Glutamatergic neuron (in vitro differentiated cells): ENCODE results near the gene ASB2. TPM values are rescaled to one million over a fixed set of nuclear protein-coding genes. Genes with fewer than 3 reads are reported as not detected.
A peak's percentile ranks its signal among the peaks of the same experiment; 100 is the strongest.

ENCODE experiments used
- DNase-seq: peaks from one replicate; pipeline ENCODE4 v3.0.0; 2022
- H3K27ac Mint-ChIP-seq: one replicate; pipeline ENCODE4 v1.8.0; 2020; ENCODE audit warnings: mild to moderate bottlenecking, mixed read lengths, inconsistent platforms; ENCODE audit not compliant: unreplicated experiment
- H3K27me3 Mint-ChIP-seq: one replicate; pipeline ENCODE4 v1.8.0; 2020; ENCODE audit warnings: mild to moderate bottlenecking, moderate library complexity, mixed read lengths, inconsistent platforms; ENCODE audit not compliant: unreplicated experiment
- H3K36me3 Mint-ChIP-seq: one replicate; pipeline ENCODE4 v1.8.0; 2020; ENCODE audit warnings: mild to moderate bottlenecking, mixed read lengths, inconsistent platforms; ENCODE audit not compliant: unreplicated experiment
- H3K4me1 Mint-ChIP-seq: one replicate; pipeline ENCODE4 v1.8.0; 2020; ENCODE audit warnings: mild to moderate bottlenecking, low read depth, mixed read lengths, inconsistent platforms; ENCODE audit not compliant: unreplicated experiment
- H3K4me3 Mint-ChIP-seq: one replicate; pipeline ENCODE4 v1.8.0; 2020; ENCODE audit warnings: mild to moderate bottlenecking, mixed read lengths, inconsistent platforms; ENCODE audit not compliant: unreplicated experiment
- H3K9me3 Mint-ChIP-seq: one replicate; pipeline ENCODE4 v1.8.0; 2020; ENCODE audit warnings: mild to moderate bottlenecking, moderate library complexity, mixed read lengths, inconsistent platforms; ENCODE audit not compliant: unreplicated experiment
- CTCF ChIP-seq: fragments of 200-600 bp; sonication (generic); IDR thresholded peaks from one replicate; pipeline ENCODE4 v1.5.0; 2021; ENCODE audit not compliant: partially characterized antibody, unreplicated experiment
- total RNA-seq: library from RNA; stranded (reverse); fragmentation: NEBNext Ultra II Directional; extraction: Animal tissue kit (Norgen Biotek cat#: 25700); gene quantifications from one replicate; pipeline ENCODE4 v1.2.1, GENCODE V29; 2021; ENCODE audit not compliant: unreplicated experiment

The ASB2 gene
- total RNA-seq, 1 donor from 2014 or later, result 16.6 TPM

DNA sequence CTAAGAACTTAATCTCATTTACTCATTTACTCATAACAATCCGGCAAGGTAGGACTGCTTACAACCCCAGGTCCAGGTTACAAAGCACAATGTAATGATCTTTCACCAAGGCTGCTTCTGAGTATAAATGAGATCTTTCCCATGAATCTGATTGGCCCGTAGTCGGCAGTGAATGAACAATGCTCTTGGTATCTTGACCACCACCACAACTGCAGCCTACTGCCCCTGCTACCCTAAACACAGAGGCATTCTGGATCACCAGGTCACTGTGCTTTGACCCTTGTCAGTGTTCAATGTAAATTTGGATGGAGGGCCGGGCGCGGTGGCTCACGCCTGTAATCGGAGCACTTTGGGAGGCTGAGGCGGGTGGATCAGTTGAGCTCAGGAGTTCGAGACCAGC is 33.3 kb downstream of the ASB2 start:
- Mint-ChIP-seq H3K27ac (no peak overlapping the region), H3K36me3 (no peaks in the 10 kb centered on the region), H3K9me3 (peaks cover 6% of the 10 kb centered on the region), H3K4me3 (no peak overlapping the region), H3K27me3 (no peaks in the 10 kb centered on the region), H3K4me1 (peaks cover 32% of the 10 kb centered on the region)
- DNase-seq, result no peak
- TF ChIP-seq CTCF, result no peak

DNA sequence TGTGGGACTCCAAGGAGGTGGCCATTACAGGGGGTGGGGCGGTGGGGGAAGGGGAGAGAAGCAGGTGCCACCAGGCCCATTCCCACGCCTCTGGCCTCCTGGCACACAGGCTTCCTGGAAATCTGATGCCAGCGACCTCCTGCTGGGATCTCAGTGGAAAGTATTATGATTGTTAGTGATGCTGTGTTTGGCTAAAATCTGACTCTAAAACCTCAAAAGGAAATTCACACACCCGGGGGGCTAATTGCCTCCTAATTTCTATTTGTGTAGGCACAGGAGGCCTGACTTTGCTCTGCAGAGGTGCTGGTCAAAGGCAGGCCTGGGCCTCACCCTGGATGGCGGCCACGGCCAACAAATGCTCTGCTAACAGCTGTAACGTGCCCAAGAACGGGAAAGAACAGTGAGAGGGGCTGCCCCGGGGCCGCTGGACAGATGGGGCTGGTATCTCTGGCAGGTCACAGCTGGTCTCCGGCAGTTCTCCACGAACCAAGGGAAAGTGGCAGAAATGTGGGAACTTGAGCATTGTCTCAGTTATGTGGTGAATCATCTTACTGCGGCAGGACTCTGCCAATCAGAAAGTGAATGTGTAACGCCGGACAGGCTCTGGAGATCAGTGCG is 35.0 kb downstream of the ASB2 start:
- H3K27ac Mint-ChIP-seq, result peak overlapping the region; percentile 93
- no peaks in the 10 kb centered on the region for H3K36me3 Mint-ChIP-seq
- no peak for TF ChIP-seq CTCF
- peak; percentile 38 for DNase-seq
- peaks cover 5% of the 10 kb centered on the region for H3K27me3 Mint-ChIP-seq
- H3K9me3 Mint-ChIP-seq, result peaks cover 11% of the 10 kb centered on the region
- peaks cover 32% of the 10 kb centered on the region for H3K4me1 Mint-ChIP-seq
- peak overlapping the region; percentile 30 for H3K4me3 Mint-ChIP-seq

GRCh38 chr14:93940437-93940836 is 35.9 kb downstream of the ASB2 start:
- H3K4me3 Mint-ChIP-seq, result peak overlapping the region; percentile 0
- no peaks in the 10 kb centered on the region for H3K36me3 Mint-ChIP-seq
- H3K27me3 Mint-ChIP-seq, result peaks cover 5% of the 10 kb centered on the region
- no peak overlapping the region for H3K27ac Mint-ChIP-seq
- H3K9me3 Mint-ChIP-seq, result peaks cover 11% of the 10 kb centered on the region
- H3K4me1 Mint-ChIP-seq, result peaks cover 25% of the 10 kb centered on the region
- no peak for DNase-seq
- TF ChIP-seq CTCF, result no peak

DNA sequence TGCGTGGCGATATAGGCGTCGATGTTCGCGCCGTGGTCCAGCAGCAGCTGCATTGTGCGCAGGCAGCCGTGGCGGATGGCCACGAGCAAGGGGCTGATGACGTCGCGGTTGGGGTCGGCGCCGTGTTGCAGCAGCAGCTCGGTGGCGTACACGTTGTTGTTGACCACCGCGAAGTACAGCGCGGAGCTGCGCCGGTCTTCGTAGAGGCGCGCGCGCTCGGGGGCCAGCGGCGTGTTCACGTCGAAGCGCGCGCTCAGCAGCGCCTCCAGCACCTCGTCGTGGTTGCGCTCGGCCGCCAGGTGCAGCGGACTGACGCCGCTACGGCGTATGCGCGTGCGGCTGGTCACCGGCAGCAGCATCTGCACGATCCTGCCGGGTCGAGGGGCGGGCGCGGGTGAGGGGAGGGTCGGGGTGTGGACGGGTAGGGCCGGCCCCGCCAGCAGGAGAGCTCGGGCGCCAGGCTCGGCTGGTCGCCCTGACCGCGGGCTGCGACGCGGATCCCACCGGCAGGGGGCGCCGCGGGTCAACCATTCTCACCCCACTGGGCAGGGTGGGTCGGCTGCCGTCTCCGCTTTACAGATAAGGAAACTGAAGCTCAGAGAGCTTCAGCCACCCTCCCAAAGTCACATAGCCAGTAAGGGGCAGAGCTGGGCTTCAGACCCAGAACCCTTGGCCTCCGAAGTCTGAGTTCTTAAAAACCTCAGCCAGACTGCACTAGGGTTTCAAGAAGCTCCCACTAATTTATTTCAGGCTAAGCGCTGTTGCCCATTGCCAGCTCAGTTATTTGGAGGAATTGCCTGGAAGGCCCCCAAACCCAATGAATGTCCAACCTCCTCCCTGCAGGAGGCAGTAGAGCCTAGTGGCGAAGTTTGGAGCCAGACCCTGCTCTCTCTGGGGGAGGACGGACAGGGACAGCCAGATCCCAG is 36.8 kb downstream of the ASB2 start:
- no peak overlapping the region for H3K27ac Mint-ChIP-seq
- H3K4me3 Mint-ChIP-seq, result peak overlapping the region; percentile 46
- H3K9me3 Mint-ChIP-seq, result peaks cover 11% of the 10 kb centered on the region
- peaks cover 22% of the 10 kb centered on the region for H3K4me1 Mint-ChIP-seq
- DNase-seq, result peak; percentile 96
- peaks cover under 1% of the 10 kb centered on the region for H3K36me3 Mint-ChIP-seq
- TF ChIP-seq CTCF, result peak; percentile 99
- H3K27me3 Mint-ChIP-seq, result peaks cover 5% of the 10 kb centered on the region

GRCh38 chr14:93938751-93939303 is 37.5 kb downstream of the ASB2 start:
- Mint-ChIP-seq H3K27me3 (peaks cover 7% of the 10 kb centered on the region), H3K4me1 (peaks cover 15% of the 10 kb centered on the region), H3K9me3 (peaks cover 11% of the 10 kb centered on the region), H3K4me3 (peak overlapping the region; percentile 46), H3K27ac (no peak overlapping the region), H3K36me3 (peaks cover 3% of the 10 kb centered on the region)
- no peak for TF ChIP-seq CTCF
- no peak for DNase-seq
